OCI-LY3 (cell line): ENCODE results near the gene PDZRN3.

ENCODE experiments used
- H2AFZ ChIP-seq: fragments of 200-600, 300-600 bp; shearing (Covaris generic); 2 replicates; pipeline ENCODE4 v1.6.0; 2014; ENCODE audit warnings: antibody characterized with exemption, low read depth, low read length
- H3K27ac ChIP-seq: fragments of 200-600, 300-600 bp; sonication (generic); 2 replicates; pipeline ENCODE4 v1.5.1; 2014; ENCODE audit warnings: mild to moderate bottlenecking, low read length, moderate library complexity, mixed read lengths
- H3K27me3 ChIP-seq: fragments of 200-600, 300-600 bp; sonication (generic); 2 replicates; pipeline ENCODE4 v1.6.1; 2014; ENCODE audit warnings: low read depth, low read length, mixed read lengths
- H3K36me3 ChIP-seq: fragments of 200-600, 300-600 bp; sonication (generic); replicated peaks from 2 replicates; pipeline ENCODE3; 2014; ENCODE audit warnings: low read depth, low read length, mixed read lengths
- H3K4me1 ChIP-seq: fragments of 300-600, 200-600 bp; sonication (generic); 2 replicates; pipeline ENCODE4 v1.6.1; 2014; ENCODE audit warnings: low read length, mixed read lengths
- H3K4me2 ChIP-seq: fragments of 200-600, 300-600 bp; sonication (generic); 2 replicates; pipeline ENCODE4 v1.6.1; 2014; ENCODE audit warnings: low read length, mixed read lengths
- H3K4me3 ChIP-seq: fragments of 300-600, 200-600 bp; sonication (generic); 2 replicates; pipeline ENCODE4 v1.5.1; 2014; ENCODE audit warnings: antibody characterized with exemption, mild to moderate bottlenecking, low read length, moderate library complexity
- H3K79me2 ChIP-seq: fragments of 300-600, 200-600 bp; shearing (Covaris generic); 2 replicates; pipeline ENCODE4 v1.6.1; 2014; ENCODE audit warnings: mild to moderate bottlenecking, low read length, mixed read lengths
- H3K9ac ChIP-seq: fragments of 300-600, 200-600 bp; shearing (Covaris generic); 2 replicates; pipeline ENCODE4 v1.6.0; 2014; ENCODE audit warnings: mild to moderate bottlenecking, low read length, moderate library complexity
- H3K9me3 ChIP-seq: fragments of 200-600, 300-600 bp; shearing (Covaris generic); 2 replicates; pipeline ENCODE4 v1.6.1; 2014; ENCODE audit warnings: low read length, mixed read lengths; ENCODE audit not compliant: insufficient read depth
- H4K20me1 ChIP-seq: fragments of 200-600, 300-600 bp; sonication (generic); 2 replicates; pipeline ENCODE4 v1.6.1; 2016; ENCODE audit warnings: low read length, mixed read lengths; ENCODE audit not compliant: insufficient read depth
- EZH2phosphoT487 ChIP-seq: fragments of 200-600 bp; shearing (Covaris generic); IDR thresholded peaks from 2 replicates; pipeline ENCODE4 v1.6.1; 2018; ENCODE audit warnings: antibody characterized with exemption, mixed run types, low read depth
- TF ChIP-seq, protein P1 (sequence below): fragments of 200-600, 300-600 bp; sonication (generic); IDR thresholded peaks from 2 replicates; pipeline ENCODE4 v1.5.1; 2014; ENCODE audit warnings: antibody characterized with exemption, low read length, low read depth

The PDZRN3 gene

DNA sequence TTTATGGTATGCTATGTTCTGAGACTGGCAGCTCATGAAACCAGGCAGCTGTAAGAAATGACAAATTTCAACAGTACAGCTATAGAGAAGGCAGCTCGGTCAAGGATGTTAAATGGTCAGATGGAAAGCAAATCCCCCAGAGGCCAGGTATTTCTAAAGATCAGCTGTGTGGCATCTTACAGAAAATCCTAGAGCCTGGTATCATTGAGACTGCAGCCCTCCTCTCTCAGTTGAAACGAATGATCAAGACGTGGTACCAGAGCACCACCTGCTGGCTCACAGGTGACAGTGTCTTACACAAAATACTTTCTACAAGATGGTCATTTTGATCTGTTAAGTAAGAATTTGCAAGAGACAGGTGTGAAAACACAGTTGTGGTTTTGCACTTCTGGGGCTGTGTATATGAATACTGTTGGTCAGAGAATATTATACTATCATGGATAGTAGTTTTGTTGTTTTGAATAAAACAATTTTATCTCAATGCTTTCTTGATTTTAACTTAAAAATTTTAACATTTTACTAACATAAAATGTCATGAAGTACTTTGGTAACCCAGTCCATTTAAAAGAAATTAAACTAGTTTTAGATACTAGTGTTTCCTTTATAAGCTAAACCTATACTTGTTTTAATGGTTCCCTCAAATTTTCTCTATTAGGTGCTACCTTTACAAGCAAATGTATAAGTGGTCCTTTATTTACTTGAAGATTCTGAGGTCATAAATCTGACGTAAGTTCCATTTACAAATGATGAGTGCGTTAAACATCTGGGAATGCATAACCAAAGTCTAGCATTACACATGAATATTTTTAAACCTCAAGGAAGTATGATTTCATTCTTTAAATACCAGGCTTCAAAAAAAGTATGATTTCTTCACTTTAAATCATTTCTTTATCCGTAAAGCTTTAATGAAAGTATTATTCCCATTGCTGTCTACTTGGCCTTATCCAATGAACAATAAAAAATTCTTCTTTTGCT is 121.8 kb downstream of the PDZRN3 start:
- Histone ChIP-seq H3K36me3 (no peaks in the 10 kb centered on the region), H3K9me3 (no peaks in the 10 kb centered on the region), H3K79me2 (no peaks in the 10 kb centered on the region), H3K27me3 (no peaks in the 10 kb centered on the region), H3K4me1 (peaks cover 37% of the 10 kb centered on the region), H3K4me2 (peak overlapping the region; percentile 71), H2AFZ (peak overlapping the region; percentile 62), H3K27ac (peak overlapping the region; percentile 79), H4K20me1 (no peaks in the 10 kb centered on the region), H3K9ac (peak overlapping the region; percentile 51), H3K4me3 (peak overlapping the region; percentile 41)
- TF ChIP-seq EZH2phosphoT487: no peak
- TF ChIP-seq, protein P1, sequence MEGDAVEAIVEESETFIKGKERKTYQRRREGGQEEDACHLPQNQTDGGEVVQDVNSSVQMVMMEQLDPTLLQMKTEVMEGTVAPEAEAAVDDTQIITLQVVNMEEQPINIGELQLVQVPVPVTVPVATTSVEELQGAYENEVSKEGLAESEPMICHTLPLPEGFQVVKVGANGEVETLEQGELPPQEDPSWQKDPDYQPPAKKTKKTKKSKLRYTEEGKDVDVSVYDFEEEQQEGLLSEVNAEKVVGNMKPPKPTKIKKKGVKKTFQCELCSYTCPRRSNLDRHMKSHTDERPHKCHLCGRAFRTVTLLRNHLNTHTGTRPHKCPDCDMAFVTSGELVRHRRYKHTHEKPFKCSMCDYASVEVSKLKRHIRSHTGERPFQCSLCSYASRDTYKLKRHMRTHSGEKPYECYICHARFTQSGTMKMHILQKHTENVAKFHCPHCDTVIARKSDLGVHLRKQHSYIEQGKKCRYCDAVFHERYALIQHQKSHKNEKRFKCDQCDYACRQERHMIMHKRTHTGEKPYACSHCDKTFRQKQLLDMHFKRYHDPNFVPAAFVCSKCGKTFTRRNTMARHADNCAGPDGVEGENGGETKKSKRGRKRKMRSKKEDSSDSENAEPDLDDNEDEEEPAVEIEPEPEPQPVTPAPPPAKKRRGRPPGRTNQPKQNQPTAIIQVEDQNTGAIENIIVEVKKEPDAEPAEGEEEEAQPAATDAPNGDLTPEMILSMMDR: peak; percentile 98

DNA sequence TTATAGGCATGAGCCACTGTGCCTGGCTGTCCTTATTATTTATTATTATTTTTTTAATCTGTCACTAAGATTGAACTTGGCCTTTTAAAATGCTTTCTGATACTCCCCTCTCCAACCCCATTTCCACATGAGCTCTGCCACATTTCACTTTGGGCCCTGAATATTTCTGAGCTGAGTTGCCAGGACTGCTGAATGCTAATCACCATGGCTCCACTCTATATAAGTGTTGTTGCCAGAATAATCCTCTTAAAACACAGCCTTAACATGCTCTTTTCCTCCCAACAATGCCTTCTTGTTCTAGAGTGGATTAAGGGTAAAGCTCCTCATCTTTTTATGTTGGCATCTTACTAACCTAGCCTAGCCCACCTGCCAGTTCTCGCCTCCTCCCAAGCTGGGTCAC is 124.4 kb downstream of the PDZRN3 start:
- H3K79me2 ChIP-seq: no peaks in the 10 kb centered on the region
- no peak overlapping the region for H3K4me3 ChIP-seq
- no peak overlapping the region for H3K4me2 ChIP-seq

DNA sequence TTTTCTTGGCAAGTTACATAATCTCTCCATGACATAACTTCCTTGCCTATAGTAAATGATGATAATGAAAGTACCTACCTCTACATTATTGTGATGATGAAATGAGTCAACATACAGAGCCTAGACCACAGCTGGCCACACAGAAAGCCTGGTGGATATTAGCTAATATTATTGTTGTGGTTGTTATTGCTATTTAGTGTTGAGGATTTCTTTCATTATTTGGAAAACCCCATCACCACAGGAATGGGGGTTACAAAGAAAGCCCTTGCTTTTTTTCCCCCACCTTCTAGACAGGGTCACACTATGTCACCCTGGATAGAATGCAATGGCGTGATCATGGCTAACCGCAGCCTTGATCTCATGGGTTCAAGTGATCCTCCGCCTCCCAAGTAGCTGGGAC is 125.0 kb downstream of the PDZRN3 start:
- no peaks in the 10 kb centered on the region for H3K27me3 ChIP-seq
- peaks cover 41% of the 10 kb centered on the region for H3K4me1 ChIP-seq
- H3K4me2 ChIP-seq: no peak overlapping the region
- no peaks in the 10 kb centered on the region for H3K36me3 ChIP-seq
- no peak overlapping the region for H2AFZ ChIP-seq
- no peak overlapping the region for H3K9ac ChIP-seq
- H3K4me3 ChIP-seq: no peak overlapping the region
- no peaks in the 10 kb centered on the region for H4K20me1 ChIP-seq
- no peak for TF ChIP-seq EZH2phosphoT487
- TF ChIP-seq, protein P1: no peak
- no peak overlapping the region for H3K27ac ChIP-seq
- no peaks in the 10 kb centered on the region for H3K79me2 ChIP-seq
- H3K9me3 ChIP-seq: no peaks in the 10 kb centered on the region

More for the DNA sequence above, 124.4 kb downstream of the PDZRN3 start:
- no peak for TF ChIP-seq EZH2phosphoT487
- TF ChIP-seq, protein P1: no peak
- Histone ChIP-seq H3K4me1 (peaks cover 43% of the 10 kb centered on the region), H3K36me3 (no peaks in the 10 kb centered on the region), H3K9me3 (no peaks in the 10 kb centered on the region), H3K27me3 (no peaks in the 10 kb centered on the region), H3K9ac (no peak overlapping the region), H3K27ac (no peak overlapping the region), H4K20me1 (no peaks in the 10 kb centered on the region), H2AFZ (no peak overlapping the region)

GRCh38 chr3:73498764-73499622 is 125.7 kb downstream of the PDZRN3 start:
- H3K27ac ChIP-seq: no peak overlapping the region
- no peak overlapping the region for H3K9ac ChIP-seq
- no peaks in the 10 kb centered on the region for H3K9me3 ChIP-seq
- no peak overlapping the region for H3K4me3 ChIP-seq
- H2AFZ ChIP-seq: no peak overlapping the region
- H3K27me3 ChIP-seq: no peaks in the 10 kb centered on the region
- H4K20me1 ChIP-seq: no peaks in the 10 kb centered on the region
- no peak for TF ChIP-seq EZH2phosphoT487
- TF ChIP-seq, protein P1: no peak
- H3K4me1 ChIP-seq: peaks cover 33% of the 10 kb centered on the region
- no peak overlapping the region for H3K4me2 ChIP-seq
- H3K36me3 ChIP-seq: no peaks in the 10 kb centered on the region
- no peaks in the 10 kb centered on the region for H3K79me2 ChIP-seq
